Measurements from ENCODE around the gene NT5E.
A peak's percentile ranks its signal among the peaks of the same experiment; 100 is the strongest.

NT5E gene

GRCh38 chr6:85428486-85428885 lies 21.4 kb upstream of the NT5E start:
- DNase-seq (ENCODE audit: low read depth, low spot score) = no peak
- TF ChIP-seq FOXP2 (optimal IDR thresholded peaks at IDR 0.05; ENCODE audit: control extremely low read depth, extremely low read length, insufficient read depth) = no peak
- TF ChIP-seq EZH2 (IDR thresholded peaks at IDR 0.05) = no peak
- no peak for TF ChIP-seq POLR2AphosphoS5 (IDR thresholded peaks at IDR 0.05; ENCODE audit: borderline replicate concordance, low read depth, low read length)

GRCh38 chr6:85429346-85429745 lies 20.5 kb upstream of the NT5E start:
- H3K4me3 ChIP-seq = no peak overlapping the region
- DNase-seq (ENCODE audit: low read depth, low spot score) = no peak
- no peak overlapping the region for H3K27ac ChIP-seq
- no peak overlapping the region for H3K9ac ChIP-seq (ENCODE audit: insufficient read length)
- TF ChIP-seq FOXP2 (optimal IDR thresholded peaks at IDR 0.05; ENCODE audit: control extremely low read depth, extremely low read length, insufficient read depth) = no peak
- TF ChIP-seq EZH2 (IDR thresholded peaks at IDR 0.05) = no peak
- no peak for TF ChIP-seq POLR2AphosphoS5 (IDR thresholded peaks at IDR 0.05; ENCODE audit: borderline replicate concordance, low read depth, low read length)
- no peaks in the 10 kb centered on the region for H3K36me3 ChIP-seq (ENCODE audit: insufficient read depth, low read length)
- peaks cover 8% of the 10 kb centered on the region; the same call in 1 of the 2 replicates for H3K9me3 ChIP-seq (ENCODE audit: low read depth, low read length)

More at GRCh38 chr6:85428486-85428885, 21.4 kb upstream of the NT5E start:
- H3K9ac ChIP-seq (ENCODE audit: insufficient read length) = no peak overlapping the region
- no peaks in the 10 kb centered on the region for H3K36me3 ChIP-seq (ENCODE audit: insufficient read depth, low read length)
- H3K4me3 ChIP-seq = no peak overlapping the region
- peaks cover 3% of the 10 kb centered on the region; the same call in 1 of the 2 replicates for H3K9me3 ChIP-seq (ENCODE audit: low read depth, low read length)
- no peak overlapping the region for H3K27ac ChIP-seq

GRCh38 chr6:85431271-85431670 lies 18.6 kb upstream of the NT5E start:
- H3K36me3 ChIP-seq (ENCODE audit: insufficient read depth, low read length) = no peaks in the 10 kb centered on the region
- no peak overlapping the region for H3K4me3 ChIP-seq
- H3K9ac ChIP-seq (ENCODE audit: insufficient read length) = no peak overlapping the region
- DNase-seq (ENCODE audit: low read depth, low spot score) = no peak
- no peak overlapping the region for H3K27ac ChIP-seq
- peaks cover 8% of the 10 kb centered on the region; the same call in 1 of the 2 replicates for H3K9me3 ChIP-seq (ENCODE audit: low read depth, low read length)
- TF ChIP-seq POLR2AphosphoS5 (IDR thresholded peaks at IDR 0.05; ENCODE audit: borderline replicate concordance, low read depth, low read length) (no peak), FOXP2 (optimal IDR thresholded peaks at IDR 0.05; ENCODE audit: control extremely low read depth, extremely low read length, insufficient read depth) (no peak), EZH2 (IDR thresholded peaks at IDR 0.05) (no peak)

- Histone ChIP-seq H3K36me3 (ENCODE audit: insufficient read depth, low read length) (no peaks in the 10 kb centered on the region), H3K9me3 (ENCODE audit: low read depth, low read length) (peaks cover 8% of the 10 kb centered on the region; the same call in 1 of the 2 replicates), H3K4me3 (no peak overlapping the region), H3K9ac (ENCODE audit: insufficient read length) (no peak overlapping the region), H3K27ac (no peak overlapping the region)
- DNase-seq (ENCODE audit: low read depth, low spot score) = no peak
- TF ChIP-seq POLR2AphosphoS5 (IDR thresholded peaks at IDR 0.05; ENCODE audit: borderline replicate concordance, low read depth, low read length) (no peak), EZH2 (IDR thresholded peaks at IDR 0.05) (no peak), FOXP2 (optimal IDR thresholded peaks at IDR 0.05; ENCODE audit: control extremely low read depth, extremely low read length, insufficient read depth) (no peak)
Measured at GRCh38 chr6:85432554-85432953, 17.3 kb upstream of the NT5E start.

- Histone ChIP-seq H3K27ac (peak overlapping the region; percentile 89), H3K4me3 (no peak overlapping the region), H3K9me3 (ENCODE audit: low read depth, low read length) (peaks cover 8% of the 10 kb centered on the region; the same call in 1 of the 2 replicates), H3K9ac (ENCODE audit: insufficient read length) (no peak overlapping the region), H3K36me3 (ENCODE audit: insufficient read depth, low read length) (no peaks in the 10 kb centered on the region)
- DNase-seq (ENCODE audit: low read depth, low spot score) = no peak
- TF ChIP-seq EZH2 (IDR thresholded peaks at IDR 0.05) (no peak), POLR2AphosphoS5 (IDR thresholded peaks at IDR 0.05; ENCODE audit: borderline replicate concordance, low read depth, low read length) (no peak), FOXP2 (optimal IDR thresholded peaks at IDR 0.05; ENCODE audit: control extremely low read depth, extremely low read length, insufficient read depth) (no peak)
Measured at GRCh38 chr6:85435851-85436250, 14.0 kb upstream of the NT5E start.

- Histone ChIP-seq H3K36me3 (ENCODE audit: insufficient read depth, low read length) (no peaks in the 10 kb centered on the region), H3K9ac (ENCODE audit: insufficient read length) (peak overlapping the region; percentile 26), H3K9me3 (ENCODE audit: low read depth, low read length) (peaks cover 8% of the 10 kb centered on the region; the same call in 1 of the 2 replicates), H3K27ac (peak overlapping the region; percentile 89), H3K4me3 (0 out of 2 replicates have a peak overlapping the region, but pooled peaks have one; percentile 18)
- no peak for DNase-seq (ENCODE audit: low read depth, low spot score)
- TF ChIP-seq FOXP2 (optimal IDR thresholded peaks at IDR 0.05; ENCODE audit: control extremely low read depth, extremely low read length, insufficient read depth) = no peak
- no peak for TF ChIP-seq POLR2AphosphoS5 (IDR thresholded peaks at IDR 0.05; ENCODE audit: borderline replicate concordance, low read depth, low read length)
- TF ChIP-seq EZH2 (IDR thresholded peaks at IDR 0.05) = no peak
Measured at GRCh38 chr6:85436411-85436810, 13.5 kb upstream of the NT5E start.

GRCh38 chr6:85436939-85437495 lies 12.9 kb upstream of the NT5E start:
- Histone ChIP-seq H3K27ac (peak overlapping the region; percentile 89; the same call in 1 of the 2 replicates), H3K9me3 (ENCODE audit: low read depth, low read length) (peaks cover 8% of the 10 kb centered on the region; the same call in 1 of the 2 replicates), H3K36me3 (ENCODE audit: insufficient read depth, low read length) (no peaks in the 10 kb centered on the region), H3K4me3 (no peak overlapping the region), H3K9ac (ENCODE audit: insufficient read length) (no peak overlapping the region)
- no peak for DNase-seq (ENCODE audit: low read depth, low spot score)
- TF ChIP-seq POLR2AphosphoS5 (IDR thresholded peaks at IDR 0.05; ENCODE audit: borderline replicate concordance, low read depth, low read length) = no peak
- TF ChIP-seq EZH2 (IDR thresholded peaks at IDR 0.05) = no peak
- TF ChIP-seq FOXP2 (optimal IDR thresholded peaks at IDR 0.05; ENCODE audit: control extremely low read depth, extremely low read length, insufficient read depth) = no peak

GRCh38 chr6:85443349-85444117 lies 6.3 kb upstream of the NT5E start:
- no peaks in the 10 kb centered on the region for H3K36me3 ChIP-seq (ENCODE audit: insufficient read depth, low read length)
- no peak for DNase-seq (ENCODE audit: low read depth, low spot score)
- TF ChIP-seq POLR2AphosphoS5 (IDR thresholded peaks at IDR 0.05; ENCODE audit: borderline replicate concordance, low read depth, low read length) (no peak), EZH2 (IDR thresholded peaks at IDR 0.05) (no peak), FOXP2 (optimal IDR thresholded peaks at IDR 0.05; ENCODE audit: control extremely low read depth, extremely low read length, insufficient read depth) (no peak)
- no peak overlapping the region for H3K27ac ChIP-seq
- no peaks in the 10 kb centered on the region for H3K9me3 ChIP-seq (ENCODE audit: low read depth, low read length)
- no peak overlapping the region for H3K4me3 ChIP-seq
- no peak overlapping the region for H3K9ac ChIP-seq (ENCODE audit: insufficient read length)
